ENCODE measurements around the gene C9orf50. TPM values are rescaled to one million over a fixed set of nuclear protein-coding genes. Genes with fewer than 3 reads are reported as not detected.

Gene C9orf50
- total and polyA plus RNA-seq, 7 donors = 0.03 to 1.2 (median 0.82) TPM; not detected in 4

- WGBS, 2 donors = 80 to 84% methylated on average over 12 of the region's 12 CpGs
- intact Hi-C loops (cut with DNase I) = no loop called here
- no peak for TF ChIP-seq POLR2A (IDR thresholded peaks at IDR 0.05)
- no peak for TF ChIP-seq POLR2AphosphoS5 (IDR thresholded peaks at IDR 0.05)
- TF ChIP-seq, protein P1, sequence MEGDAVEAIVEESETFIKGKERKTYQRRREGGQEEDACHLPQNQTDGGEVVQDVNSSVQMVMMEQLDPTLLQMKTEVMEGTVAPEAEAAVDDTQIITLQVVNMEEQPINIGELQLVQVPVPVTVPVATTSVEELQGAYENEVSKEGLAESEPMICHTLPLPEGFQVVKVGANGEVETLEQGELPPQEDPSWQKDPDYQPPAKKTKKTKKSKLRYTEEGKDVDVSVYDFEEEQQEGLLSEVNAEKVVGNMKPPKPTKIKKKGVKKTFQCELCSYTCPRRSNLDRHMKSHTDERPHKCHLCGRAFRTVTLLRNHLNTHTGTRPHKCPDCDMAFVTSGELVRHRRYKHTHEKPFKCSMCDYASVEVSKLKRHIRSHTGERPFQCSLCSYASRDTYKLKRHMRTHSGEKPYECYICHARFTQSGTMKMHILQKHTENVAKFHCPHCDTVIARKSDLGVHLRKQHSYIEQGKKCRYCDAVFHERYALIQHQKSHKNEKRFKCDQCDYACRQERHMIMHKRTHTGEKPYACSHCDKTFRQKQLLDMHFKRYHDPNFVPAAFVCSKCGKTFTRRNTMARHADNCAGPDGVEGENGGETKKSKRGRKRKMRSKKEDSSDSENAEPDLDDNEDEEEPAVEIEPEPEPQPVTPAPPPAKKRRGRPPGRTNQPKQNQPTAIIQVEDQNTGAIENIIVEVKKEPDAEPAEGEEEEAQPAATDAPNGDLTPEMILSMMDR (IDR thresholded peaks at IDR 0.05) = no peak
- TF ChIP-seq EP300 (IDR thresholded peaks at IDR 0.05) = no peak
- no peak for DNase-seq
- no peaks in the 10 kb centered on the region for H3K36me3 ChIP-seq
- no peaks in the 10 kb centered on the region for H3K27me3 ChIP-seq
- peaks cover 0 to 12% (median 11%) of the 10 kb centered on the region in 4 donors for H3K4me1 ChIP-seq
- H3K27ac ChIP-seq = no peak overlapping the region
- H3K4me3 ChIP-seq = no peak overlapping the region
- H3K9me3 ChIP-seq = no peaks in the 10 kb centered on the region
Measured at GRCh38 chr9:129562514-129562913, 58.4 kb downstream of the C9orf50 start.

Other genes starting within 250 kb of the C9orf50 start
- gene NTMT1, start 5.1 kb upstream of the C9orf50 start, total RNA-seq = 10 to 100 TPM in 3 of 4 donors, 1 to 10 TPM in 1; 5.8 to 22.5 (median 16.9) TPM
- gene NTMT1, start 5.1 kb upstream of the C9orf50 start, polyA plus RNA-seq = 10 to 100 TPM; 25.8 to 49.3 (median 27.5) TPM
- gene ASB6, start 21.1 kb upstream of the C9orf50 start, total RNA-seq = 10 to 100 TPM in 2 of 4 donors, 1 to 10 TPM in 2; 8.9 to 10.3 (median 9.8) TPM
- gene ASB6, start 21.1 kb upstream of the C9orf50 start, polyA plus RNA-seq = 10 to 100 TPM in 1 of 3 donors, 1 to 10 TPM in 2; 8.4 to 20.8 (median 9.7) TPM
- gene PRRX2, start 44.5 kb upstream of the C9orf50 start, total RNA-seq = 1 to 10 TPM in 2 of 4 donors, under 1 TPM in 1, not detected in 1; 0.49 to 4.7 (median 2.9) TPM
- 1 to 10 TPM in 2 of 3 donors, under 1 TPM in 1; 0.46 to 4.2 (median 1.1) TPM for gene PRRX2, start 44.5 kb upstream of the C9orf50 start, polyA plus RNA-seq
- 1 to 10 TPM; 2.7 to 6.8 (median 3.7) TPM for gene PTGES, start 131.9 kb upstream of the C9orf50 start, total RNA-seq
- 10 to 100 TPM in 1 of 3 donors, 1 to 10 TPM in 1, under 1 TPM in 1; 0.92 to 10.2 (median 7.0) TPM for gene PTGES, start 131.9 kb upstream of the C9orf50 start, polyA plus RNA-seq
- gene TOR1B, start 182.1 kb upstream of the C9orf50 start, total RNA-seq = 10 to 100 TPM; 20.2 to 22.9 (median 21.3) TPM
- 10 to 100 TPM in 2 of 3 donors, 1 to 10 TPM in 1; 7.8 to 31.3 (median 11.1) TPM for gene TOR1B, start 182.1 kb upstream of the C9orf50 start, polyA plus RNA-seq
- gene TOR1A, start 203.0 kb upstream of the C9orf50 start, total RNA-seq = 10 to 100 TPM; 31.6 to 51.2 (median 36.1) TPM
- 10 to 100 TPM; 12.5 to 27.6 (median 13.2) TPM for gene TOR1A, start 203.0 kb upstream of the C9orf50 start, polyA plus RNA-seq
- gene C9orf78, start 214.2 kb upstream of the C9orf50 start, total RNA-seq = 100 to 1,000 TPM in 1 of 4 donors, 10 to 100 TPM in 3; 55.7 to 172 (median 66.0) TPM
- 10 to 100 TPM; 63.1 to 84.1 (median 74.9) TPM for gene C9orf78, start 214.2 kb upstream of the C9orf50 start, polyA plus RNA-seq
- 10 to 100 TPM; 17.5 to 52.1 (median 21.8) TPM for gene USP20, start 214.4 kb upstream of the C9orf50 start, total RNA-seq
- 10 to 100 TPM in 1 of 3 donors, 1 to 10 TPM in 2; 7.9 to 26.7 (median 9.6) TPM for gene USP20, start 214.4 kb upstream of the C9orf50 start, polyA plus RNA-seq

All from sigmoid colon (tissue), 7 donors.